H1 (cell line): ENCODE measurements around the gene UBQLN1. TPM values are rescaled to one million over a fixed set of nuclear protein-coding genes. Genes with fewer than 3 reads are reported as not detected.

Source experiments
- RBBP5 ChIP-seq: IDR thresholded peaks from 2 replicates; pipeline ENCODE4 v1.7.1; 2012; ENCODE audit warnings: low read depth, mild to moderate bottlenecking, inconsistent platforms, low read length, moderate library complexity, borderline replicate concordance
- SUZ12 ChIP-seq: fragments of 200-600 bp; sonication (generic); IDR thresholded peaks from 2 replicates; pipeline ENCODE4 v1.6.1; 2012; ENCODE audit warnings: mild to moderate bottlenecking, inconsistent platforms, low read length, moderate library complexity, mixed read lengths
- TEAD4 ChIP-seq: IDR thresholded peaks from 2 replicates; pipeline ENCODE4 v1.6.1; 2012; ENCODE audit warnings: low read depth, low read length, inconsistent platforms, mixed read lengths
- polyA plus RNA-seq, 7 experiments: library from polyadenylated mRNA; depleted of rRNA in 3 of 7; stranded (reverse) in 5 of 7; unstranded in 2 of 7; fragments of >200 nt in 5 of 7; fragments of 200-250 nt in 2 of 7; gene quantifications; 1 replicate in 5 of 7; 2 replicates in 1 of 7; 4 replicates in 1 of 7; pipeline versions ENCODE4 v1.2.1 to v1.2.3, GENCODE V29; 2011 to 2013; ENCODE audit warnings: missing spikeins in 2 of 7, mixed read lengths in 2 of 7
- total RNA-seq: library from RNA; stranded (reverse); fragmentation: NEBNext Ultra II Directional; extraction: Animal tissue kit (Norgen Biotek cat#: 25700); gene quantifications from 2 replicates; pipeline ENCODE4 v1.2.1, GENCODE V29; 2021

UBQLN1 gene
- total and polyA plus RNA-seq, 2 of the 8 experiments (the other 6 are each of a cell fraction or from before 2014, with no cell fraction given) = 62.4 to 105 TPM

DNA sequence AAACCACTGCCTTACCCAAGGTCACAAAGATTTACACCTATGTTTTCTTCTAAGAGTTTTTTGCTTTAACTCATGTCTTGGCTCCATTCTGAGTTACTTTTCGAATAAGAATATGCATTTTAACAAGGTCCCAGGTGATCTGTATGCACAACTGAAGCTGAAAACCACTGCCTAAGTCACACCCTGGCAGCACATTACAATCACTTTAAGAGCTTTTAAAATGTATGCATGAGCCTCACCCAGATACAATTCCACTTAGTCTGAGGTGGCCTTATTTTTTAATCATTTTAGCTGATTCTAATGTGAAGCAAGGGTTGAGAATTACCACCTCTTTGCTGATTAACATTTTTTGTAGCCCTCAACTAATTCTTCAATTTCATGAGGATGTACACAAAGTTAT, 55.3 kb downstream of the UBQLN1 start (continued):
- no peak for TF ChIP-seq TEAD4
- no peak for TF ChIP-seq RBBP5
- TF ChIP-seq SUZ12 = no peak
- TF ChIP-seq, all 59 proteins: peak for 0
